HG02973 (cell line): ENCODE results near the gene TMEM167B.
"Not testable (repeated sequence)": the region's sequence is repeated elsewhere in the genome, so short reads cannot be mapped to it uniquely, and the experiment has no call there.

ENCODE experiments used
- ATAC-seq: cut with Tn5 transposase; IDR thresholded peaks from one replicate; pipeline ENCODE4 v1.9.1; 2021; ENCODE audit warnings: moderate library complexity; ENCODE audit not compliant: unreplicated experiment

Gene TMEM167B

GRCh38 chr1:109090196-109091077 lies at the start of gene TMEM167B:
Gene TMEM167B, plus strand, starts transcription at chr1:109090764. Its CDS starts 109 bp downstream, at chr1:109090873.
- peak; percentile 83 for ATAC-seq

GRCh38 chr1:109040989-109041620 lies 49.5 kb upstream of the TMEM167B start:
- ATAC-seq, result no peak

- peak; percentile 97 for ATAC-seq
Observed at GRCh38 chr1:109041621-109042468, 48.7 kb upstream of the TMEM167B start, which contains the start of gene WDR47. Gene WDR47, minus strand, starts transcription at chr1:109042102. Its CDS starts 18,590 bp downstream, at chr1:109023512.

- ATAC-seq, result no peak
Observed at GRCh38 chr1:109045595-109045994, 45.0 kb upstream of the TMEM167B start.

- no peak for ATAC-seq
Observed at GRCh38 chr1:109046671-109047070, 43.9 kb upstream of the TMEM167B start.

GRCh38 chr1:109047339-109047738 lies 43.2 kb upstream of the TMEM167B start:
- ATAC-seq, result no peak

GRCh38 chr1:109048335-109048734 lies 42.2 kb upstream of the TMEM167B start:
- no peak for ATAC-seq

GRCh38 chr1:109050228-109050995 lies 40.2 kb upstream of the TMEM167B start:
- ATAC-seq, result no peak

- ATAC-seq, result not testable (repeated sequence)
Observed at GRCh38 chr1:109052145-109052544, 38.4 kb upstream of the TMEM167B start.

GRCh38 chr1:109056064-109056463 lies 34.5 kb upstream of the TMEM167B start:
- no peak for ATAC-seq

GRCh38 chr1:109059026-109059425 lies 31.5 kb upstream of the TMEM167B start:
- no peak for ATAC-seq

GRCh38 chr1:109060707-109061106 lies 29.9 kb upstream of the TMEM167B start:
- ATAC-seq, result no peak

- no peak for ATAC-seq
Observed at GRCh38 chr1:109061183-109061582, 29.4 kb upstream of the TMEM167B start.

- no peak for ATAC-seq
Observed at GRCh38 chr1:109065137-109065536, 25.4 kb upstream of the TMEM167B start.

GRCh38 chr1:109067883-109068282 lies 22.7 kb upstream of the TMEM167B start:
- no peak for ATAC-seq

GRCh38 chr1:109069294-109069693 lies 21.3 kb upstream of the TMEM167B start:
- no peak for ATAC-seq

- ATAC-seq, result peak; percentile 99
Observed at GRCh38 chr1:109075531-109076490, 14.8 kb upstream of the TMEM167B start, which contains the start of gene TAF13. Gene TAF13, minus strand, starts transcription at chr1:109076003. Its CDS starts 56 bp downstream, at chr1:109075947.

GRCh38 chr1:109078317-109078716 lies 12.2 kb upstream of the TMEM167B start:
- no peak for ATAC-seq

GRCh38 chr1:109079240-109079622 lies 11.3 kb upstream of the TMEM167B start:
- ATAC-seq, result no peak
